Epithelial cell of proximal tubule (primary cell): ENCODE results near the gene ARFGAP3. TPM values are rescaled to one million over a fixed set of nuclear protein-coding genes. Genes with fewer than 3 reads are reported as not detected.

Source experiments
- DNase-seq: peaks from one replicate; pipeline ENCODE4 v3.0.0-alpha.2; 2011; ENCODE audit warnings: low read depth
- H3K4me3 ChIP-seq: 2 replicates; pipeline ENCODE4 v1.5.1; 2011; ENCODE audit warnings: low read depth, mild to moderate bottlenecking, low read length
- total RNA-seq: library from RNA; depleted of rRNA; stranded (reverse); fragments of >200 nt; gene quantifications from 2 replicates; pipeline ENCODE4 v1.2.3, GENCODE V29; 2015
- TF ChIP-seq, protein P1 (sequence below): conservative IDR thresholded peaks from 2 replicates; pipeline ENCODE4 v1.5.1; 2012; ENCODE audit warnings: low read depth, mild to moderate bottlenecking, low read length

The ARFGAP3 gene, protein sequence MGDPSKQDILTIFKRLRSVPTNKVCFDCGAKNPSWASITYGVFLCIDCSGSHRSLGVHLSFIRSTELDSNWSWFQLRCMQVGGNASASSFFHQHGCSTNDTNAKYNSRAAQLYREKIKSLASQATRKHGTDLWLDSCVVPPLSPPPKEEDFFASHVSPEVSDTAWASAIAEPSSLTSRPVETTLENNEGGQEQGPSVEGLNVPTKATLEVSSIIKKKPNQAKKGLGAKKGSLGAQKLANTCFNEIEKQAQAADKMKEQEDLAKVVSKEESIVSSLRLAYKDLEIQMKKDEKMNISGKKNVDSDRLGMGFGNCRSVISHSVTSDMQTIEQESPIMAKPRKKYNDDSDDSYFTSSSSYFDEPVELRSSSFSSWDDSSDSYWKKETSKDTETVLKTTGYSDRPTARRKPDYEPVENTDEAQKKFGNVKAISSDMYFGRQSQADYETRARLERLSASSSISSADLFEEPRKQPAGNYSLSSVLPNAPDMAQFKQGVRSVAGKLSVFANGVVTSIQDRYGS
- total RNA-seq, result 50.1 and 62.2 TPM in 2 replicates

DNA sequence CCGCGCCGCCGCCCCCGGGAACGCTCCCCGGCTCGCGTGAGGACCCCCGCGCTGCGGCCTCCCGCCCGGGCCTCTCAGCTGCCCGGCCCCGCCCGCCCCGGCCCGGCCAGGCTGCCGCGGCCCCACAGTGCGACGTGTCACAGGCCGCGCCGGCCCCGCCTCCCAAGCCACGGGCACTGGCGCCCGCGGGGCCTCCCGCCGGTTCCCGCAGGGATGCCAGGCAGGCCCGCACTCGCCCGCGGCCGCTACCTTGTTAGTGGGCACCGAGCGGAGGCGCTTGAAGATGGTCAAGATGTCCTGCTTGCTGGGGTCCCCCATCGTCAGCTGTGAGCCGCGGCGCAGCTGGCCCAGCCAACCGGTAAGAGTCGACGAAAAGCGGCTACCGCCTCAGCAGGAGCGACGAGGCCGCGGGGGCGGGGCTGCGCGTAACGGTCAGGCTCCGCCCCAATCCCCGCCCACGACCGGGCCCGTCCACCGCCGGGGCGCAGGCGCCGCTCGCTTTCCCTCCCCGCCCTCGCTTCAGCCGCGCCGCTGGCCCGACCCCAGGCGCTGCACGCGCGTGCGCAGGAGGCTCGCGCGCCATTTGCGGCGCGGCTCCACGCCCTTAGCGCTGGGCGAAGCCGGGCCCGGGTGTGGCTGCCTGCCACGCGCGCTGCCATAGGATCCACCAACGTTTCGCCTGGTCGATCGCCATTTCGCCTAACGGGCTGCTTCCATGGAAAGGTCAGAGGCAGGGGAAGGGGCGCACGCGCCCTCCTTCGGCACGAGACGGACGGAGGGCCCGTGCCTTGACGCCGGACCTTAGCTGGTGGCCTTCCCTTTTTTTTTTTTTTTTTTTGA, at the start of gene ARFGAP3:
TSS of gene ARFGAP3 (minus strand) at position 409 of the 840 bp plus-strand sequence. CDS start at position 318, 91 bp downstream.
- no peak for DNase-seq
- peak within 1 kb of the TSS; percentile 97 for H3K4me3 ChIP-seq
- TF ChIP-seq, protein P1, sequence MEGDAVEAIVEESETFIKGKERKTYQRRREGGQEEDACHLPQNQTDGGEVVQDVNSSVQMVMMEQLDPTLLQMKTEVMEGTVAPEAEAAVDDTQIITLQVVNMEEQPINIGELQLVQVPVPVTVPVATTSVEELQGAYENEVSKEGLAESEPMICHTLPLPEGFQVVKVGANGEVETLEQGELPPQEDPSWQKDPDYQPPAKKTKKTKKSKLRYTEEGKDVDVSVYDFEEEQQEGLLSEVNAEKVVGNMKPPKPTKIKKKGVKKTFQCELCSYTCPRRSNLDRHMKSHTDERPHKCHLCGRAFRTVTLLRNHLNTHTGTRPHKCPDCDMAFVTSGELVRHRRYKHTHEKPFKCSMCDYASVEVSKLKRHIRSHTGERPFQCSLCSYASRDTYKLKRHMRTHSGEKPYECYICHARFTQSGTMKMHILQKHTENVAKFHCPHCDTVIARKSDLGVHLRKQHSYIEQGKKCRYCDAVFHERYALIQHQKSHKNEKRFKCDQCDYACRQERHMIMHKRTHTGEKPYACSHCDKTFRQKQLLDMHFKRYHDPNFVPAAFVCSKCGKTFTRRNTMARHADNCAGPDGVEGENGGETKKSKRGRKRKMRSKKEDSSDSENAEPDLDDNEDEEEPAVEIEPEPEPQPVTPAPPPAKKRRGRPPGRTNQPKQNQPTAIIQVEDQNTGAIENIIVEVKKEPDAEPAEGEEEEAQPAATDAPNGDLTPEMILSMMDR, result no peak

DNA sequence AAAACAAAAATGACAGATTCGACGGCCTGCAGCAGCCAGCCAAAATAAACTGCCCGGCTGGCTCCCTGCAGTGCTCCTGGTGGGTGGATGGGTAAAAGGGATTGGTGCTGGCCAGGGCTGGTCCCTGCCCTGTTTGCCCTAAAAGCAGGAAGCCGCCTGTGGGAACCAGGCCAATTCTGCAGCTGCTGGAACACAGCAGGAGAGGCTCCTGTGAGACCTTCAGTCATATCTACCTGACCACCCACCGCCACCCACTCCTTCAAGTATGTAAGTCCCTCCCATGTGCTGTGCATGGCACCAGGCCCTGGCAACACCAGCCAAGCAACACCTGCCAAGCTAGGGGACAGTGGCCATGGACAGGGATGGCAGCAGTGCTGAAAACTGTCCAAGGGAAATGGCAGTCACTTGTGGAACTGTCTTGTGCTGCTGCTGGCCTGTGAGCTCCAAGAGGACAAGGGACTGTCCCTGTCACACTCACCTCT, 48.7 kb upstream of the ARFGAP3 start:
- no peak for DNase-seq
- TF ChIP-seq, protein P1, result no peak
- H3K4me3 ChIP-seq, result no peak overlapping the region

DNA sequence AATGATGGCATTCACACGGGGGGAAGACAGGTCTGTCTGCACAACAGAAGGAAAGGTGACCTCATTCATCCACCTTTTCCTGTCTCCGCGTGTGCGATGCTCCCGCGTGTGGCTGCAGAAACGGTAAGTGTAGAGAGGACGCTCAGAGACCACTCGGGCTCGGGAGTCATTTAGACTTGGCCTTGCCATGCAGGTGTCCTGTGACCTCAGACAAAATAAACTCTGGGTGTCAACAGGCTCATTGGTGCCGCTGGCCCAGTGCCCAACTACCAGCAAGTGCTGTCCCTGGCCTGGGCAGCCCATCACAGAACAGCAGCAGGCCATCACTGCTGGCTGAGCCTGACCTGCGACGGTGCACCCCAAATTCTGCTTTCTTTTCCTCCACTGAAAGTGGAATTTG, 48.1 kb upstream of the ARFGAP3 start:
- H3K4me3 ChIP-seq, result no peak overlapping the region
- DNase-seq, result no peak
- TF ChIP-seq, protein P1, result no peak

DNA sequence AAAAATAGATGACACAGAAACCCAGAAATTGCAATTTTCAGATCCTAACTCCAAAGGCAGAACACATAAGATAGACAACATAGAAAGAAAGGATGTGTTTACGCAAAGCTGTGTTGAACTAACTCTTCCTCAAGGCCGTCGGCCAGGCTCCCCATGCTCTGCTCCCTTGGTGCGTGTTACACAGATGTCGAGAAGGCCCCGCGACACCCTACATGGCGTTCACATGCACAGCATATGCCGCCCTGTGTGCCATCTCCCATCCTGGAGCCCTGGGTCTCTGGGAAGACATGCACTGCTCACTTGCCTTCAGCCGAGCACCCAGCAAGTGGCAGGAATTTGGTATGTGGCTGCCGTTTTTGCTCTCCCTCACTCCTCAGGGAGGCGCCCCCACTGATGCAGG, 47.0 kb upstream of the ARFGAP3 start:
- no peak overlapping the region for H3K4me3 ChIP-seq
- TF ChIP-seq, protein P1, result no peak
- DNase-seq, result no peak

DNA sequence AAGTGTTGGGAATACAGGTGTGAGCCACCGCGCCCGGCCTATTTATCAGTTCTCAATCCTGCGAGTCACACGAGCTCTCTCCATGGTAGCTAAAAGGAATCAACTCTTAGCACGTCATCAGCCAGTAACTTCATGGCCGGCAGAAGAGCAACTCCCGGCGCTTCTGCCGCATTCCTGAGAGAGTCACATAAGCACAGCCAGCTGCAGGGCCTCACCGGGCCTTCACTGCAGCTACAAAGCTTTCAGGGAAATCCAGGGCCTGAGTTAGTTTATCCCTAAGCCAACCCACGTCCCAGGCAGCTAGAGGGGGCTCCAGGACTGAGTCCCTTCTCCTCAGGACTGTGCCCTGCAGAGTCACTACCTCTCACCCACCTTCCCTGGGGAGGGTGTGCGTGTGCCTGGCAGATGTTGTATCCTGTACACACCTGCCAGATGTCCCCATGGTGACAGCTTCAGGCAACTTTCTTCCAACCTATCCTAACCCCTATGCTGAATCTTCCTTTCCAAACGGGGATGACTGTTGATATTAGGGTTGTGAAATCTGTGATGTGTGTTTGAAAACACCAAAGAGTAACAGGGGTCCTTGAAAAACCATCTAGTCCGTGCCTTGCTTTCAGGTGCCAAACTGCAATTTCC, 45.9 kb upstream of the ARFGAP3 start:
- no peak overlapping the region for H3K4me3 ChIP-seq
- no peak for DNase-seq
- TF ChIP-seq, protein P1, result no peak

DNA sequence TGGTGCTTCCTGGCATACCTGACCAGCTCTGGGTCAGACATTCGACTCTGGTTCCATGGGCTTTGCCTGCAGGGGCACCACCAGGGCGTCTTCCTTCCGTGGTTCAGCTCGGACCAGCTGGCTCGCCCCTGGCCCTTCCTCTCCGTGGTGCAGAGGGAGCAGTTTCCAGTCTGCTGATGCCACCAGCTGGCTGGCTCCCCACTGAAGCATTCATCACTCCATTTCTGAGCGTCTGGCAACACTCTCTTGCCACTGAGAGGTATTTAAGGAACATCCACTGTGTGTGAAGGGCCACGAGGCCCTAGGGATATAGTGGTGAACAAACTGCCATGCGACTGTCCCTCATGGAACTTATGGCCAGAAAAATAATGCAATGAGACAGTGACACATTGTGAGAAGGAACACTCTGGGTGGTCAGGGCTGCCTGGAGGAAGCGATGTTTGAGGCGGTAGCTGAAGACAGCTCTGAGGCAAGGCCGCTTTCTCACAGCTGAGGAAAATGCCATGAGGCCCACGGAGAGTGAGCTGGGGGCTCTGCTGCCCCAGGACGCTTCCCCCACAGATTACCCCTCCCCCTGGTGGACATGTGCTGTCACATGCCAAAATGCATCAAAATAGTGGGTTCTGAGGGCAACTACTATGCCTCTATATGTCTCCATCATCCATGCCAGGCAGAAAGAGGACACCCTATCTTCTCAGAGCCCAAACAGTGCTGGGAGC, 44.9 kb upstream of the ARFGAP3 start:
- TF ChIP-seq, protein P1, result peak; percentile 41
- no peak overlapping the region for H3K4me3 ChIP-seq
- DNase-seq, result no peak
